H1 (cell line): Measurements from ENCODE around the gene LBR. TPM values are rescaled to one million over a fixed set of nuclear protein-coding genes. Genes with fewer than 3 reads are reported as not detected.
"Not testable (repeated sequence)": the region's sequence is repeated elsewhere in the genome, so short reads cannot be mapped to it uniquely, and the experiment has no call there.

ENCODE experiments used
- CTCF ChIA-PET: fragments of 300-600 bp; sonication (Branson Sonifier 250); formaldehyde crosslinking; loops from one replicate; lab custom pipeline; 2021; ENCODE audit not compliant: partially characterized antibody; lab: Charles Lee
- POLR2A ChIA-PET: fragments of 300-600 bp; sonication (Branson Sonifier 250); formaldehyde crosslinking; loops from one replicate; lab custom pipeline; 2021; ENCODE audit warnings: inconsistent platforms; ENCODE audit not compliant: partially characterized antibody; lab: Charles Lee
- DNase-seq, 2 experiments: peaks; one replicate each; pipeline versions ENCODE4 v3.0.0 to v3.0.0-alpha.2; 2010 to 2022; ENCODE audit warnings: low spot score in 2 of 2, low read depth in 1 of 2, mixed read lengths in 1 of 2
- FAIRE-seq: peaks from 2 replicates; lab custom pipeline; 2011; peaks lifted over from hg19 to GRCh38; lab: Jason Lieb, UNC
- H2AFZ ChIP-seq: 2 replicates; pipeline ENCODE4 v1.8.1; 2012; ENCODE audit warnings: low read length, inconsistent platforms
- H2AK5ac ChIP-seq: 2 replicates; pipeline ENCODE4 v1.6.1; 2013; ENCODE audit warnings: low read depth, low read length
- H2BK120ac ChIP-seq: replicated peaks from 2 replicates; pipeline ENCODE3; 2013; ENCODE audit warnings: low read depth, low read length, inconsistent platforms
- H2BK12ac ChIP-seq: 2 replicates; pipeline ENCODE4 v1.6.1; 2013; ENCODE audit warnings: low read depth, low read length
- H2BK15ac ChIP-seq: 2 replicates; pipeline ENCODE4 v1.6.1; 2013; ENCODE audit warnings: low read length
- H2BK20ac ChIP-seq: 2 replicates; pipeline ENCODE4 v1.6.1; 2013; ENCODE audit warnings: low read length
- H2BK5ac ChIP-seq: 2 replicates; pipeline ENCODE4 v1.6.1; 2013; ENCODE audit warnings: low read depth, low read length
- H3K14ac ChIP-seq: 2 replicates; pipeline ENCODE4 v1.6.1; 2013; ENCODE audit warnings: inconsistent platforms; ENCODE audit not compliant: insufficient read length
- H3K18ac ChIP-seq: 2 replicates; pipeline ENCODE4 v1.6.1; 2013; ENCODE audit warnings: low read length; ENCODE audit errors: extremely low read depth
- H3K23ac ChIP-seq: 2 replicates; pipeline ENCODE4 v1.6.1; 2013; ENCODE audit warnings: inconsistent platforms; ENCODE audit not compliant: insufficient read length
- H3K23me2 ChIP-seq: 2 replicates; pipeline ENCODE4 v1.6.1; 2013; ENCODE audit warnings: low read depth, low read length
- H3K27ac ChIP-seq: 2 replicates; pipeline ENCODE4 v1.6.1; 2011; ENCODE audit warnings: low read depth, low read length, inconsistent platforms
- H3K27me3 ChIP-seq, 4 experiments: replicated peaks in 1 of 4; 1 replicate in 1 of 4; 2 replicates in 3 of 4; pipeline versions ENCODE4 v1.6.1 to v1.8.1; 2011 to 2013; ENCODE audit warnings: low read length in 3 of 4, mild to moderate bottlenecking in 3 of 4, inconsistent platforms in 2 of 4, mixed read lengths in 2 of 4, moderate library complexity in 1 of 4; ENCODE audit not compliant: control insufficient read depth in 3 of 4, insufficient read depth in 3 of 4; ENCODE audit errors: extremely low read depth in 1 of 4
- H3K36me3 ChIP-seq, 4 experiments: 2 replicates each; pipeline versions ENCODE4 v1.6.1 to v1.8.1; 2011 to 2013; ENCODE audit warnings: mild to moderate bottlenecking in 4 of 4, low read length in 3 of 4, moderate library complexity in 2 of 4, control low read depth in 1 of 4, inconsistent platforms in 1 of 4; ENCODE audit not compliant: insufficient read depth in 4 of 4, control insufficient read depth in 2 of 4
- H3K4ac ChIP-seq: replicated peaks from 2 replicates; pipeline ENCODE3; 2013; ENCODE audit warnings: low read length, low read depth, mixed read lengths, inconsistent platforms; ENCODE audit not compliant: insufficient read length
- H3K4me1 ChIP-seq, 4 experiments: replicated peaks in 1 of 4; 1 replicate in 1 of 4; 2 replicates in 3 of 4; pipeline versions ENCODE4 v1.6.1 to v1.8.1; 2011 to 2013; ENCODE audit warnings: low read length in 3 of 4, inconsistent platforms in 2 of 4, mixed read lengths in 1 of 4; ENCODE audit not compliant: insufficient read depth in 4 of 4, control insufficient read depth in 3 of 4
- H3K4me2 ChIP-seq, 2 experiments: 2 replicates each; pipeline versions ENCODE4 v1.6.1 to v1.8.1; 2011 to 2013; ENCODE audit warnings: low read depth in 2 of 2, low read length in 2 of 2, control low read depth in 1 of 2, inconsistent platforms in 1 of 2, mild to moderate bottlenecking in 1 of 2; ENCODE audit not compliant: insufficient read depth in 1 of 2
- H3K4me3 ChIP-seq, 4 experiments: fragments of 200-600, 300-600 bp in 1 of 4; sonication (generic), shearing (Covaris generic), sonication (Bioruptor Twin) in 1 of 4; 2 replicates each; pipeline versions ENCODE4 v1.5.1 to v1.8.1; 2011 to 2016; ENCODE audit warnings: low read length in 4 of 4, low read depth in 3 of 4, control low read depth in 2 of 4, inconsistent platforms in 2 of 4, mild to moderate bottlenecking in 2 of 4, mixed read lengths in 1 of 4, moderate library complexity in 1 of 4; ENCODE audit not compliant: insufficient read depth in 2 of 4; ENCODE audit errors: extremely low read depth in 1 of 4
- H3K56ac ChIP-seq: replicated peaks from 2 replicates; pipeline ENCODE3; 2013; ENCODE audit warnings: low read depth, mild to moderate bottlenecking, mixed read lengths, low read length, inconsistent platforms; ENCODE audit not compliant: insufficient read length
- H3K79me1 ChIP-seq: 2 replicates; pipeline ENCODE4 v1.6.1; 2013; ENCODE audit warnings: low read depth, low read length, control low read depth
- H3K79me2 ChIP-seq, 2 experiments: 2 replicates each; pipeline versions ENCODE4 v1.6.1 to v1.8.1; 2012 to 2013; ENCODE audit warnings: low read length in 2 of 2, mild to moderate bottlenecking in 2 of 2, inconsistent platforms in 1 of 2; ENCODE audit not compliant: insufficient read depth in 2 of 2, control insufficient read depth in 1 of 2
- H3K9ac ChIP-seq, 4 experiments: replicated peaks in 1 of 4; 1 replicate in 1 of 4; 2 replicates in 3 of 4; pipeline versions ENCODE4 v1.6.1 to v1.8.1; 2011 to 2013; ENCODE audit warnings: low read depth in 3 of 4, low read length in 3 of 4, control low read depth in 2 of 4, mild to moderate bottlenecking in 2 of 4, moderate library complexity in 2 of 4, inconsistent platforms in 1 of 4; ENCODE audit errors: extremely low read depth in 1 of 4
- H3K9me3 ChIP-seq, 2 experiments: 2 replicates each; pipeline versions ENCODE4 v1.6.1 to v1.8.1; 2012 to 2013; ENCODE audit warnings: mild to moderate bottlenecking in 2 of 2, moderate library complexity in 2 of 2, control low read depth in 1 of 2, inconsistent platforms in 1 of 2, low read depth in 1 of 2, low read length in 1 of 2, mixed read lengths in 1 of 2; ENCODE audit not compliant: insufficient read depth in 2 of 2
- H4K20me1 ChIP-seq, 2 experiments: replicated peaks in 1 of 2; 2 replicates each; pipeline versions ENCODE3 to v1.8.1; 2011 to 2013; ENCODE audit warnings: inconsistent platforms in 2 of 2, low read length in 2 of 2, mild to moderate bottlenecking in 1 of 2; ENCODE audit not compliant: insufficient read depth in 2 of 2, control insufficient read depth in 1 of 2
- H4K5ac ChIP-seq: 2 replicates; pipeline ENCODE4 v1.6.1; 2013; ENCODE audit warnings: low read length, low read depth, mixed read lengths, inconsistent platforms; ENCODE audit not compliant: insufficient read length
- H4K8ac ChIP-seq: 2 replicates; pipeline ENCODE4 v1.8.0; 2013; ENCODE audit warnings: mild to moderate bottlenecking, moderate library complexity, low read length, inconsistent platforms; ENCODE audit not compliant: insufficient read depth; ENCODE audit errors: extremely low read depth
- H4K91ac ChIP-seq: replicated peaks from 2 replicates; pipeline ENCODE3; 2013; ENCODE audit warnings: low read length, mixed read lengths, inconsistent platforms; ENCODE audit not compliant: insufficient read length
- WGBS, 2 experiments: shearing (Covaris generic) in 1 of 2; methylation state at CpG; one replicate each; pipeline versions ENCODE4 v1.1.6 to v1.1.7; 2013 to 2015; ENCODE audit warnings: low lambda C conversion rate in 2 of 2, mixed read lengths in 2 of 2, inconsistent platforms in 1 of 2, low coverage in 1 of 2, missing lambda C conversion rate in 1 of 2; ENCODE audit not compliant: insufficient replicate concordance in 2 of 2, insufficient coverage in 1 of 2, insufficient read length in 1 of 2; ENCODE audit errors: extremely low coverage in 1 of 2, missing lambda C conversion rate in 1 of 2; 5-methylcytosine and 5-hydroxymethylcytosine counted together
- polyA plus RNA-seq, 7 experiments: library from polyadenylated mRNA; depleted of rRNA in 3 of 7; stranded (reverse) in 5 of 7; unstranded in 2 of 7; fragments of >200 nt in 5 of 7; fragments of 200-250 nt in 2 of 7; gene quantifications; 1 replicate in 5 of 7; 2 replicates in 1 of 7; 4 replicates in 1 of 7; pipeline versions ENCODE4 v1.2.1 to v1.2.3, GENCODE V29; 2011 to 2013; ENCODE audit warnings: missing spikeins in 2 of 7, mixed read lengths in 2 of 7
- total RNA-seq: library from RNA; stranded (reverse); fragmentation: NEBNext Ultra II Directional; extraction: Animal tissue kit (Norgen Biotek cat#: 25700); gene quantifications from 2 replicates; pipeline ENCODE4 v1.2.1, GENCODE V29; 2021

The LBR gene
- total and polyA plus RNA-seq, 2 of the 8 experiments (the other 6 are each of a cell fraction or from before 2014, with no cell fraction given) = 32.1 to 89.8 TPM

- H4K20me1 ChIP-seq, H3K36me3 ChIP-seq, H3K79me1 ChIP-seq, H3K4ac ChIP-seq, H4K91ac ChIP-seq, H3K56ac ChIP-seq, H3K23ac ChIP-seq, H3K79me2 ChIP-seq, H3K27ac ChIP-seq, H3K4me2 ChIP-seq, H2BK20ac ChIP-seq, H3K14ac ChIP-seq, H2AFZ ChIP-seq, H3K4me3 ChIP-seq, H2BK120ac ChIP-seq, H4K8ac ChIP-seq, H3K9me3 ChIP-seq, H2AK5ac ChIP-seq, H3K4me1 ChIP-seq, H3K18ac ChIP-seq, H3K23me2 ChIP-seq, H4K5ac ChIP-seq, FAIRE-seq, H2BK5ac ChIP-seq, H3K27me3 ChIP-seq, H3K9ac ChIP-seq: not testable (repeated sequence)
- peak in 1 of 2 experiments; percentile 45 for DNase-seq
- Histone ChIP-seq H2BK15ac (peak overlapping the region; percentile 29; the same call in 1 of the 2 replicates), H2BK12ac (peak overlapping the region; percentile 27; the same call in 1 of the 2 replicates)
- CTCF ChIA-PET = interaction anchor here (0.6 to 18.7 kb wide), 46 partner anchors 8 to 507 kb away, joined by 3 to 229 read pairs (median 4); partner anchors contain the start of genes EPHX1, LEFTY2, PYCR2 and SRP9
- 96% methylated on average over 26 of the region's 26 CpGs; no CpG with 5 or more reads in 1 of the 2 experiments for WGBS, 2 experiments
- POLR2A ChIA-PET = interaction anchor here (1.0 kb wide), 1 partner anchor 9 kb away, joined by 3 read pairs; no protein-coding TSS in a partner anchor
Observed at GRCh38 chr1:225473676-225474438, 46.0 kb upstream of the LBR start.
